HG03457 (cell line): Measurements from ENCODE around the gene CLEC18A.
"Not testable (repeated sequence)": the region's sequence is repeated elsewhere in the genome, so short reads cannot be mapped to it uniquely, and the experiment has no call there.

Source experiments
- ATAC-seq: cut with Tn5 transposase; IDR thresholded peaks from one replicate; pipeline ENCODE4 v1.9.1; 2021; ENCODE audit warnings: moderate number of reproducible peaks; ENCODE audit not compliant: unreplicated experiment

The CLEC18A gene

DNA sequence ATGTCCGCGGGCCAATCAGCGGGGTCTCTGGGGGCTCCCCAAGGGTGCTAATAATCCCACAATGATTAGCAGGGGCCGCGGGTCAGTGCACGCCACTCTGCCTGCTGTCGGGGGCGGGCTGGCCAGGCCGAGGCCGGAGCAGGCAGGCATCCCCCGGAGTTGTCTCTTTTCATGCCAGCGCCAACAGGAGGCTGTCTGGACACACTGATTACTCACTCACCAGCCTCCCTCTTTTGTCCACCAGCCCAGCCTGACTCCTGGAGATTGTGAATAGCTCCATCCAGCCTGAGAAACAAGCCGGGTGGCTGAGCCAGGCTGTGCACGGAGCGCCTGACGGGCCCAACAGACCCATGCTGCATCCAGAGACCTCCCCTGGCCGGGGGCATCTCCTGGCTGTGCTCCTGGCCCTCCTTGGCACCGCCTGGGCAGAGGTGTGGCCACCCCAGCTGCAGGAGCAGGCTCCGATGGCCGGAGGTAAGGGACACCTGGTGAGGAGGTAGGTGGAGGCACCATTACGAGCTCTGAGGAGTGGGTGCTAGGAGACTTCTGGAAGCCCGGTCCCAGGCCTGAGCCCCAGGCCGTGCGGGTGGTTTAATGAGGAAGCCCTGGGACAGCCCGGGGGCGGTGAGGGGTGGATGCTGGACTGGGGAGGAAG lies at the start of gene CLEC18A:
Gene CLEC18A, plus strand, starts transcription at position 318 of the 655 bp plus-strand sequence. Its CDS starts 33 bp downstream, at position 351.
- not testable (repeated sequence) for ATAC-seq

GRCh38 chr16:69903865-69904415 lies 47.2 kb upstream of the CLEC18A start:
- no peak for ATAC-seq

DNA sequence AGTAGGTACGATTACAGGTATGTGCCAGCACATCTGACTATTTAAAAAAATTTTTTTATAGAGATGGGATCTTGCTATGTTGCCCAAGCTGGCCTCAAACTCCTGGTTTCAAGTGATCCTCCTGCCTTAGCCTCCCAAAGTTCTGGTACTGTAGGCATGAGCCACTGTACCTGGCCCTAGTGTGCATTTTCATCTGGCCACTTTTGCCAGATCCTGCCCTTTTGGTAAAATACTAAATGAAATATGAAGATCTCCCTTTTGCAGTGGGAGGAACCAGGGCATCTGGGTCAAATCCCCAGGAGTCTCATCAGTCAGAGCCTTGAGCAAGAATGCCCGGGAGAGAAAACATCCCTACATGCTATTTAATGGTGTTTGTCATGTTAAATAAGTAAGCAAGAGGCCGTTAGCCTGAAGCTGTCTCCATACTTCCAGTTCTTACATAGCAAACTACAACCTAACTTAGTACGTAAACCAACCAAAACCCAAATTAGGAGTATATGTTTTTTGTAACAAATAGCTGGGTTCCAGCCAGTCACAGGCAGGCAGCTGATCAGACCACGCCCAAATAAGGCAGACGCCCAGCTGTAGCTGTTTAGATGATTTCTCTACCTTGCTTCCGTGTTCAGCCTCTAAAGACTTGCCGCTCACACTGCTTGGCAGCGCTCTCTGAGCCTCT lies 46.5 kb upstream of the CLEC18A start:
- ATAC-seq = no peak

DNA sequence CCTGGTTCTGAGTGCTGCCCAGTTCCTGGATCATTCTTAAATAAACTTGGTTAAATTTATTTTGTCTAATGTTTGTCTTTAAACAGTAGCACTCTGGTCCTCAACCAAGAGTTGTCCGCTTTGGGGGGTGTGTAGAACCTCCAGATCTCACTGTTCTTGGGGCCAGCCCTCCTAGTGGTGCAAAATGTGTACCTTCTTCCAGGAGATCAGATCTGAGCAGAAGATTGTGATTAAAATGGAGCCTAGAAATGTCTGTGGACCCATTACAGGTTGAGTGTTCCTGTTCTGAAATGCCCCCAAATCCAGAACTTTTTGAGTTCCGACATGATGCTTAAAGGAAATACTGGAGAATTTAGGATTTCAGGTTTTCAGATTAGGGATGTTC lies 46.0 kb upstream of the CLEC18A start:
- ATAC-seq = no peak

DNA sequence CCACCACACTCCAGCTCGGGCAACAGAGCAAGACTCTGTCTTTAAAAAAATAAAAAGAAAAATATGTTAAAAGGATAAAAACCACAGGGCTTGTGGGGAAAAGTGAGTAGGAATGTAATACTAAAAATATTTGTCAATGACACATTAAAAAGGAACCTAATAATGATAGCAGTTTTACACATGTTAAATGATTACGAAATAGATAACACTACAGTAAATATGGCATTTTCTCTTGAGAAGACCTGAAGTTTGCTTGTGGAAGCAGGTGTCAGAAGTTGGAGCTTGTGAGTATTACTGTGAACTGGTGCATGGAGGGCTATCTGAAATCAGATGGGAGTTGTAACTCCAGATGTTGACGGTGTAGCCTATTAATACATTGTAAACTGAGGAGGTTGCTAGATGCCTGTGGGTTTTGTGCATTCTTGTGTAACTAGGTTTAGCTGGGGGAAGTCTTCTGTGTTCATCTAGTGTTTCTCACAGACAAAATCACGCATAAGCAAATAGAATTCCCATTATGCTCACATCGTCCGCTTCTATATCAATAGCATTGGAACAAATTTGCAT lies 44.2 kb upstream of the CLEC18A start:
- no peak for ATAC-seq

GRCh38 chr16:69909043-69909442 lies 42.1 kb upstream of the CLEC18A start:
- no peak for ATAC-seq

GRCh38 chr16:69909760-69910159 lies 41.4 kb upstream of the CLEC18A start:
- no peak for ATAC-seq

DNA sequence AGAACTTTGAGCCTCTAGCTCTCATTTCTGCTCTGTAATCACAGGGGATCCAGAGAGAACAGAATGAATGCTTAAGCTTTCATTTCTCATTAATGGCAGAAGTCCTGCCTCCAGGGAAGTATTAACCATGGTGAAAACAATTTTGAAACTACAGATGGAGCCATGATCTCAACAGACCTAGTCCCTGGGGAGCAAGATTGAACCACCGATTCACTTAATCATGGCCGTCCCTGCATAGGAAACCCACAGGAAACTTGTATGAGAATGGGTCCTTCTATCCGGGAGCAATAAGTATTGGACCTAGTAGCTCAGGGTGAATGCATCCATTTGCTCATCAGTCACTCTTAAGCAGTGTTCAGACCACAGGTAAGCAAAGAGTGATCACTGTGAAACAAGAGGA lies 40.2 kb upstream of the CLEC18A start:
- no peak for ATAC-seq

GRCh38 chr16:69916462-69916861 lies 34.7 kb upstream of the CLEC18A start:
- ATAC-seq = no peak

GRCh38 chr16:69917311-69917710 lies 33.8 kb upstream of the CLEC18A start:
- ATAC-seq = no peak

GRCh38 chr16:69917739-69918138 lies 33.4 kb upstream of the CLEC18A start:
- ATAC-seq = no peak

DNA sequence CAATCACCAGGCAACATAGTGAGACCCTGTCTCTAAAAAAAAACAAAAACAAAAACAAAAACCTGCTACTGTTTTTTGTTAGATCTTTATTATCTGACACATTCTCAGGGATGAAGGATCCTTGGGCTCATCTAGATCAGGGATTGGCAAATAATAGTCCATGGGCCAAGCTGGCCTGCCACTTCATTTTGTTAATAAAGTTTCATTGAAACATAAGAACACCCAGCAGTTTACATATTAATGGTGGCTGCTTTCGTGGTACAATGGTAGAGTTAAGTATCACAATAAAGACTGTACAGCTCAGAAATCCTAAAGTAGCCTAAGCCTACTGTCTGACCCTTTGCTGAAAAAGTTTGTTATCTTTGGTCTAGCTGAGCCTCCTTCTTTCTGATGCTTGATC lies 32.9 kb upstream of the CLEC18A start:
- no peak for ATAC-seq

DNA sequence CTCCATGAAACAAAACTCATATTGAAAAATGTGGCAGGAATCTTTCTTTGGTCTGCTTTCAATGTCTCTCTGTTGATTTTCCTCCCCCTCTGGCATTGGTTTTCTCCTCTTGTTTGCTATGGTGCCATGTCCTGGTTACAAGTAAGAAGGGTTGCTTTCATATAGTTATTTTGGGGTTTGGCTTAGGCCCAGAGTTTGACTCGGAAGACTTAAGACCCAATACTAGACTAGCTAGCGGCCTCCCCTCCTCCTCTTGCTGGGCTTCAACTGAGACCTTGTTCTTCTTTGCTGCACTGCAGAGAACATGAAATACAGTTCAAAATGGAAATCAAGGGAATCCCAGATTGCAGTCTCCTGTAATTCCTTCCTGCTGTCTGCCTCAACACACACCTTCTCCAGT lies 30.0 kb upstream of the CLEC18A start:
- no peak for ATAC-seq

DNA sequence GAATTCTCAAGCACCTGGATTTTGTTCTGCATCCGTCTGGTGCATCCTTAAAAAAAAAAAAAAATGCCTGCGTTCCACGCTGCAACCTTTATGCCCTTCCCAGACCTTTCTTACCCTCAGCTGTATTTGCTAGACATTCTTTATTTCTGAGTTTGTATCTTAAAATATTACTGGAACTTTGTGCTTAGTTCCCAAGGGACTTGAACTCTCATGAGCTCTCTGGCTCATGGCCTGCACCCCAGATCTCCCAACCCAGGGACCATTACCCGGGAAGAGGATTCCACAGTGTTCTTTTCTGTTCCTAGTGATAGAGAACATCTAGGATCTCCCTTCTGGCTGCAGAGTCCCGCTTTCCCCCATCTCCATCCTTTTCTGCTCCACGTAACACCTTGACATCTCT lies 28.9 kb upstream of the CLEC18A start:
- no peak for ATAC-seq

- no peak for ATAC-seq
Observed at GRCh38 chr16:69924041-69924775, 26.9 kb upstream of the CLEC18A start.

GRCh38 chr16:69924777-69925191 lies 26.4 kb upstream of the CLEC18A start:
- ATAC-seq = no peak

DNA sequence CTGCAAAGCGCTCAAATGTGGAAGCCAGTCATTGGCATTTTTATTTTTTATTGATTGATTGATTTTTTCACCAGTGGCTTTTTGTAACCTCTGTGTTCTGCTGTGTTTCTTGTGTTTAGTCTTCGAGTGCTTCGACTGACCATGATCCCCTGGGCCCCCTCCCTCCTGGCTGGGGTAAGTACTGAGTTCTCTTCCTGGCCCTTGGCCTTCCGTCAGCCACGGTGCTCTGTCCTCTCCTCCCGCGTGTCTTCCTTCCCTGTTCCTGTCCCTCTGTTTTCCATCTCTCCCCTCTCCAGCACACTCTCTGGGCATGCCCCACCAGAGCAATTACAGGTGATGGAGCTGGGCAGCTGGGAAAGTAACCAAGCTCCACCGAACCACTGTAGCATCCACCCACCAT lies 25.8 kb upstream of the CLEC18A start:
- no peak for ATAC-seq

- no peak for ATAC-seq
Observed at GRCh38 chr16:69926241-69926640, 24.9 kb upstream of the CLEC18A start.

DNA sequence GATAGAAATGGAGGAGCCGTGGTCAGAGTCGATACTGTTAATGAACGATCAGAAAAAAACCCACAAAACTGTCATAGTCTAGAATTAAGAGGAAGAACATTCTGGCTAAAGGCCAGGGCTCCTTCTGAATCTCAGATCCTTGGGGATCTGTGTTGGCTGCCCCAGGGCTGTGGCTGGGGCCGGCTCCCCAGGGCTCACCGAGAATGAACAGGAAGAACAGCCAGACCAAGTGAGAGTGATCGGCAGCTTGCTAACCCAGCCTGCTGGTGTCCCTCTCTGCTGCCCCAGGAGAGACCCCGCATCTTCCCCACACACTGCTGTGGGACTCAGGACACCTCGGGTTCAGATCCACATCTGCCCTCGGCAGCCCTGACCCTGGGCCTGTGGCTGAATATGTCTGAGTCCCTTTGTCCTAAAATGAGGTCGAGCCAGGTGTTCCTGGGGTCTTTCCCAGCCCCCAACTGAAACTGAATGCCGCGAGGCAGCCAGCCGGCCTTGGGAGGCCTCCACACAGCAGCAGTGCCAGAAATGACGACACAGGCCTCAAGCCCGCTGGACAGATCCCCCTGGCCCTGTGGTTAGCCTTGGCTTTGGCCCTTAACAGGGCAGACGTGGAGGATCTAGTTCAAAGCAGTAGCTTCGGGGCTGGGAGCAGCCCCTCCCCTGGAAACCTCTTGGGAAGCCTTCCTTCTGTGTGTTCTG lies 23.9 kb upstream of the CLEC18A start:
- no peak for ATAC-seq

DNA sequence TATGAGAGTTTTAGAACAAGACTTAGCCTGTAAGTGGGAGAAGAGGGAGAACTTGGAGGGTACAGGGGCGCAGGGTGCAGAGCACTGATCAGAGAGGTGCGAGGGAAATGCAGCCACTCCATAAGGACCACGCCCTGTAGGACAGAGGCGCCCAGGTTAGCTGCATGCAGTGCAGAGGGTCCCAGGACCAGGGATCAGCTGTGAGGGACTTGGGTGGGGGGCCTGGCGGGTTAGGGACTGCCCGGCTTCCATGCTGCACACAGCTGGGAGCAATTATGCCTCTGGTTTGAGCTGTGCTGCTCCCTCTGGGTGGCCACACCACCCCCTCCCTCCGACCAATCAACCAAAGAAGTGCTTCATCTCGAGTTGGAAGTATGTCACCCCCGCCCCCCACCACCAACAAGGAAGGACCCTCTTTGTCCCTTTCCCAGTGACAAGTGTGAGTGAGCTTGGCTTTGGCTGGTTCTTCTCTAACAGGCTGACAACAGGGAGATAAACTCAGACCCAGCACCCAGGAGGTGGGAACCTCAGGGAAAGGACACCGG lies 22.2 kb upstream of the CLEC18A start:
- no peak for ATAC-seq

GRCh38 chr16:69929480-69929879 lies 21.7 kb upstream of the CLEC18A start:
- no peak for ATAC-seq
